ENCODE measurements around the gene PPP1R13L.

- TF ChIP-seq CTCF (IDR thresholded peaks at IDR 0.05), result no peak
- TF ChIP-seq POLR2A (IDR thresholded peaks at IDR 0.05), result no peak
Measured at GRCh38 chr19:45395821-45396617, 8.8 kb downstream of the PPP1R13L start.

Data from heart left ventricle (tissue), 13 donors.